ENCODE data around the gene APLP2.

GRCh38 chr11:130061017-130061416 lies 8.7 kb upstream of the APLP2 start:
- no peak for TF ChIP-seq CTCF (IDR thresholded peaks at IDR 0.05)
- no peak for TF ChIP-seq POLR2A (IDR thresholded peaks at IDR 0.05)
